Transverse colon (tissue), 3 donors: ENCODE data around the gene OR3A3.
"Not testable (repeated sequence)": the region's sequence is repeated elsewhere in the genome, so short reads cannot be mapped to it uniquely, and the experiment has no call there.

Source experiments
- CTCF ChIP-seq, 5 experiments: fragments of 200-600 bp in 3 of 5; fragments of 450-650 bp in 2 of 5; sonication (generic) in 3 of 5; IDR thresholded peaks; 1 replicate in 2 of 5; 2 replicates in 3 of 5; pipeline ENCODE4 v1.5.1; 2016 to 2017; ENCODE audit warnings: antibody characterized with exemption in 5 of 5, inconsistent platforms in 3 of 5, mild to moderate bottlenecking in 2 of 5, moderate library complexity in 1 of 5
- POLR2A ChIP-seq: fragments of 450-650 bp; IDR thresholded peaks from one replicate; pipeline ENCODE4 v1.6.1; 2016; ENCODE audit warnings: antibody characterized with exemption, mild to moderate bottlenecking, moderate library complexity

DNA sequence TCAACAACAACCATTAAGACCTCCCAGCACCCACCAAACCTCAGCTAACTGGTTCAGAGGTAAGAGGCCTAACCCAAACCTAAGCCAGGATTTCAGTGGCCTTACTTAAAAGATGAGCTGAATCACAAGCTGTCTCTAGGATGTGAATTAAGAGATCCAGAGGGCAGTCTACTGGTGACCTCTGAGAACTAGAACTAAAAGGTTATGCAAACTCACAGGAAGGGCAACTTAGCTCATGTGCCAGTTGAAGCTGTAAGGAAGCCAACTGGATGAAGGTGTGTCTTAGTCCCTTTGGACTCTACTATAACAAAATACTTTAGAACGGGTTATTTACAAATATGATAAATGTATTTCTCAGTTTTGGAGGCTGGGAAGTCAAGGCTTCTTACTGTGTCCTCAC, 55.2 kb downstream of the OR3A3 start:
- not testable (repeated sequence) for TF ChIP-seq POLR2A; CTCF (IDR thresholded peaks at IDR 0.05)
